Left ventricle myocardium superior (tissue), 1 donor: ENCODE measurements around the gene UTY. TPM values are rescaled to one million over a fixed set of nuclear protein-coding genes. Genes with fewer than 3 reads are reported as not detected.

Experiments used
- ATAC-seq: fragments of 200-7000 bp; cut with Tn5 transposase; one replicate; pipeline ENCODE4 v1.9.1; 2020; ENCODE audit warnings: mild to moderate bottlenecking, moderate library complexity
- DNase-seq: peaks from one replicate; pipeline ENCODE4 v3.0.0-alpha.2; 2020
- intact Hi-C: fragments of 100-400 bp; cut with micrococcal nuclease; formaldehyde crosslinking; loops from one replicate; pipeline ENCODE4 v1.11.0; 2022
- total RNA-seq: library from RNA; stranded (reverse); fragmentation: NEBNext Ultra II Directional; extraction: Animal tissue kit (Norgen Biotek cat#: 25700); gene quantifications from one replicate; pipeline ENCODE4 v1.2.1, GENCODE V29; 2021
- donor health status: DM: no; HTN: yes; CAD: no; lungs with severe emphysema.

UTY gene
- total RNA-seq, 1 donor from 2014 or later, result 11.0 TPM

GRCh38 chrY:13423281-13423732 lies 56.5 kb downstream of the UTY start:
- intact Hi-C loops, result no loop called here
- ATAC-seq (peak; percentile 89), DNase-seq (no peak)

- intact Hi-C loops, result no loop called here
- ATAC-seq, result peak; percentile 69
- DNase-seq, result no peak
Measured at GRCh38 chrY:13416869-13417661, 62.8 kb downstream of the UTY start.

GRCh38 chrY:13415556-13415955 lies 64.3 kb downstream of the UTY start:
- intact Hi-C loops, result no loop called here
- ATAC-seq (no peak), DNase-seq (no peak)

GRCh38 chrY:13398876-13399275 lies 81.0 kb downstream of the UTY start:
- intact Hi-C loops, result no loop called here
- no peak for ATAC-seq

GRCh38 chrY:13381110-13381683 lies 98.6 kb downstream of the UTY start:
- ATAC-seq (no peak), DNase-seq (no peak)

More at GRCh38 chrY:13398876-13399275, 81.0 kb downstream of the UTY start:
- DNase-seq, result no peak

GRCh38 chrY:13370868-13371800 lies 108.7 kb downstream of the UTY start:
- DNase-seq, result no peak
- intact Hi-C loops, result no loop called here
- ATAC-seq, result no peak

More at GRCh38 chrY:13381110-13381683, 98.6 kb downstream of the UTY start:
- intact Hi-C loops, result no loop called here

GRCh38 chrY:13370245-13370644 lies 109.6 kb downstream of the UTY start:
- ATAC-seq (no peak), DNase-seq (no peak)
- intact Hi-C loops, result no loop called here

- DNase-seq (no peak), ATAC-seq (no peak)
- intact Hi-C loops, result no loop called here
Measured at GRCh38 chrY:13368513-13368845, 111.4 kb downstream of the UTY start.

GRCh38 chrY:13363641-13364040 lies 116.2 kb downstream of the UTY start:
- ATAC-seq (no peak), DNase-seq (no peak)
- intact Hi-C loops, result no loop called here

GRCh38 chrY:13362662-13363061 lies 117.2 kb downstream of the UTY start:
- intact Hi-C loops, result no loop called here
- DNase-seq (no peak), ATAC-seq (no peak)

- intact Hi-C loops, result no loop called here
- ATAC-seq, result no peak
- no peak for DNase-seq
Measured at GRCh38 chrY:13361656-13362636, 117.9 kb downstream of the UTY start.

GRCh38 chrY:13351443-13351842 lies 128.4 kb downstream of the UTY start:
- DNase-seq, result no peak
- intact Hi-C loops, result no loop called here
- ATAC-seq, result no peak

- DNase-seq, result no peak
- intact Hi-C loops, result no loop called here
- ATAC-seq, result no peak
Measured at GRCh38 chrY:13347106-13347505, 132.7 kb downstream of the UTY start.

GRCh38 chrY:13345549-13345948 lies 134.3 kb downstream of the UTY start:
- DNase-seq (no peak), ATAC-seq (no peak)
- intact Hi-C loops, result no loop called here

GRCh38 chrY:13343307-13343946 lies 136.4 kb downstream of the UTY start:
- DNase-seq (peak; percentile 44), ATAC-seq (peak; percentile 69)
- intact Hi-C loops, result no loop called here

GRCh38 chrY:13339939-13340338 lies 139.9 kb downstream of the UTY start:
- ATAC-seq (peak; percentile 77), DNase-seq (no peak)
- intact Hi-C loops, result no loop called here

GRCh38 chrY:13339381-13339780 lies 140.5 kb downstream of the UTY start:
- ATAC-seq, result peak; percentile 24

GRCh38 chrY:13338711-13339110 lies 141.1 kb downstream of the UTY start:
- ATAC-seq, result no peak
- intact Hi-C loops, result no loop called here

More at GRCh38 chrY:13339381-13339780, 140.5 kb downstream of the UTY start:
- DNase-seq, result no peak
- intact Hi-C loops, result no loop called here

More at GRCh38 chrY:13338711-13339110, 141.1 kb downstream of the UTY start:
- DNase-seq, result no peak
